Kidney (tissue), 14 donors: ENCODE measurements around the gene RHEX. TPM values are rescaled to one million over a fixed set of nuclear protein-coding genes. Genes with fewer than 3 reads are reported as not detected.

Experiments
- DNase-seq, 5 donors: peaks; one replicate each; pipeline ENCODE4 v3.0.0-alpha.2; 2013 to 2020
- FAIRE-seq: peaks from 2 replicates; lab custom pipeline; 2012; peaks lifted over from hg19 to GRCh38; lab: Jason Lieb, UNC
- H3K27ac ChIP-seq, 2 donors: one replicate each; pipeline ENCODE4 v1.7.0; 2013; ENCODE audit warnings: low read depth in 2 of 2, low read length in 2 of 2, inconsistent platforms in 1 of 2
- H3K27me3 ChIP-seq: one replicate; pipeline ENCODE4 v1.7.1; 2013; ENCODE audit warnings: low read length, inconsistent platforms; ENCODE audit not compliant: control insufficient read depth, insufficient read depth
- H3K36me3 ChIP-seq, 3 donors: one replicate each; pipeline versions ENCODE4 v1.7.0 to v1.7.1; 2013; ENCODE audit warnings: low read length in 3 of 3, control low read depth in 1 of 3, inconsistent platforms in 1 of 3; ENCODE audit not compliant: insufficient read depth in 3 of 3, control insufficient read depth in 2 of 3
- H3K4me1 ChIP-seq, 3 donors: one replicate each; pipeline versions ENCODE4 v1.7.0 to v1.7.1; 2013; ENCODE audit warnings: low read length in 3 of 3, inconsistent platforms in 1 of 3, low read depth in 1 of 3; ENCODE audit not compliant: control insufficient read depth in 2 of 3, insufficient read depth in 2 of 3
- H3K4me3 ChIP-seq, 3 donors: one replicate each; pipeline versions ENCODE4 v1.7.0 to v1.8.1; 2013; ENCODE audit warnings: low read length in 3 of 3, control low read depth in 1 of 3, inconsistent platforms in 1 of 3
- H3K9ac ChIP-seq, 3 donors: one replicate each; pipeline versions ENCODE4 v1.7.0 to v1.7.1; 2013; ENCODE audit warnings: low read length in 3 of 3, control low read depth in 1 of 3, inconsistent platforms in 1 of 3
- H3K9me3 ChIP-seq, 3 donors: one replicate each; pipeline versions ENCODE4 v1.7.0 to v1.7.1; 2013; ENCODE audit warnings: low read length in 3 of 3, control low read depth in 1 of 3, inconsistent platforms in 1 of 3; ENCODE audit not compliant: control insufficient read depth in 2 of 3, insufficient read depth in 1 of 3
- CTCF ChIP-seq: IDR thresholded peaks from 3 replicates; pipeline ENCODE4 v1.5.1; 2012; ENCODE audit warnings: mild to moderate bottlenecking, moderate library complexity, borderline replicate concordance; ENCODE audit not compliant: insufficient read depth; ENCODE audit errors: extremely low read depth
- intact Hi-C: fragments of 100-400 bp; cut with DNase I; formaldehyde crosslinking; loops from one replicate; pipeline ENCODE4 v1.11.1; 2022
- polyA plus RNA-seq: library from polyadenylated mRNA; stranded (reverse); fragments of 350-450 nt; fragmentation: Illumina TruSeq; extraction: RNeasy Lipid Tissue Mini Kit (QIAGEN cat#74804); gene quantifications from one replicate; pipeline ENCODE4 v1.2.3, GENCODE V29; 2014; ENCODE audit warnings: low read depth, low replicate concordance; ENCODE audit not compliant: insufficient read depth
- total RNA-seq: library from RNA; stranded (reverse); fragmentation: NEBNext Ultra II Directional; extraction: Animal tissue kit (Norgen Biotek cat#: 25700); gene quantifications from one replicate; pipeline ENCODE4 v1.2.1, GENCODE V29; 2021
- donor health status: control.
- donor health status: control.
- donor health status: control.
- donor health status: control.
- donor health status: control.
- donor health status: DM: yes; HTN: yes; CAD: no.
- donor health status: Normal renal cell carcinoma (clear cell type).

RHEX gene
- total and polyA plus RNA-seq, 2 donors from 2014 or later = 10.2 to 39.5 TPM

- FAIRE-seq = no peak
- H3K27ac ChIP-seq = no peak overlapping the region
- H3K4me1 ChIP-seq = peaks cover 0 to 11% (median 7%) of the 10 kb centered on the region in 3 donors
- H3K4me3 ChIP-seq = no peak overlapping the region
- no peaks in the 10 kb centered on the region for H3K9me3 ChIP-seq
- intact Hi-C loops = loop anchor here (10.0 kb wide), 1 partner anchor 191 kb away; no protein-coding TSS in a partner anchor
- no peak for TF ChIP-seq CTCF
- no peaks in the 10 kb centered on the region for H3K27me3 ChIP-seq
- no peaks in the 10 kb centered on the region for H3K36me3 ChIP-seq
- no peak for DNase-seq
- H3K9ac ChIP-seq = no peak overlapping the region
Observed at GRCh38 chr1:206115791-206116190, 62.8 kb downstream of the RHEX start.

GRCh38 chr1:206116191-206116872 lies 63.4 kb downstream of the RHEX start:
- intact Hi-C loops = loop anchor here (10.0 kb wide), 1 partner anchor 192 kb away; no protein-coding TSS in a partner anchor
- peaks cover 0 to 3% (median 2%) of the 10 kb centered on the region in 3 donors for H3K9me3 ChIP-seq
- FAIRE-seq (no peak), DNase-seq (peak in 2 of 5 donors; percentile 55 to 74)
- peaks cover 0 to 11% (median 7%) of the 10 kb centered on the region in 3 donors for H3K4me1 ChIP-seq
- H3K36me3 ChIP-seq = no peaks in the 10 kb centered on the region
- H3K9ac ChIP-seq = no peak overlapping the region
- no peak overlapping the region for H3K4me3 ChIP-seq
- no peak for TF ChIP-seq CTCF
- no peaks in the 10 kb centered on the region for H3K27me3 ChIP-seq
- no peak overlapping the region for H3K27ac ChIP-seq

- H3K9me3 ChIP-seq = peaks cover 0 to 7% (median 2%) of the 10 kb centered on the region in 3 donors
- H3K27me3 ChIP-seq = no peaks in the 10 kb centered on the region
- intact Hi-C loops = loop anchor here (10.0 kb wide), 1 partner anchor 192 kb away; no protein-coding TSS in a partner anchor
- H3K36me3 ChIP-seq = no peaks in the 10 kb centered on the region
- FAIRE-seq = no peak
- DNase-seq = no peak
- TF ChIP-seq CTCF = no peak
- H3K27ac ChIP-seq = no peak overlapping the region
- H3K4me1 ChIP-seq = peaks cover 0 to 11% (median 7%) of the 10 kb centered on the region in 3 donors
- peak overlapping the region; percentile 12 to 51 (median 38) for H3K4me3 ChIP-seq
- peak overlapping the region in 1 of 3 donors; percentile 37 for H3K9ac ChIP-seq
Observed at GRCh38 chr1:206116873-206117150, 63.8 kb downstream of the RHEX start.
